ENCODE measurements around the gene NTF3.

Gene NTF3

DNA sequence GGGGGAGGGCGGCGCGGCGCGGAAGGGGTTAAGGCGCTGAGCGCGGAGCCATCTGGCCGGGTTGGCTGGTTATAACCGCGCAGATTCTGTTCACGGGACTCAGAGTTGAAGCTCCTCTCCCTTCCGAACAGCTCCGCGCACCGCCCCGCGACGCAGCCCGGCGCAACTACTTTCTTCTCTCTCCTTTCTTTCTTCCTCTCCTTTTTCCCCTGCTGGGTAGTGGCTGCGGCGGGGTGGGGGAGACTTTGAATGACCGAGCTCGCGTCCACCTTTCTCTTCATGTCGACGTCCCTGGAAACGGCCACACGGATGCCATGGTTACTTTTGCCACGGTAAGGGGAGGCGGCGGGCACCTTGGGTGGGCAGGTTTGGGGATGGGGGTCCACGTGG is at the start of gene NTF3:
Gene NTF3, plus strand, starts transcription at position 98 of the 390 bp plus-strand sequence. Its CDS starts 217 bp downstream, at position 315.
- no peak for DNase-seq

DNA sequence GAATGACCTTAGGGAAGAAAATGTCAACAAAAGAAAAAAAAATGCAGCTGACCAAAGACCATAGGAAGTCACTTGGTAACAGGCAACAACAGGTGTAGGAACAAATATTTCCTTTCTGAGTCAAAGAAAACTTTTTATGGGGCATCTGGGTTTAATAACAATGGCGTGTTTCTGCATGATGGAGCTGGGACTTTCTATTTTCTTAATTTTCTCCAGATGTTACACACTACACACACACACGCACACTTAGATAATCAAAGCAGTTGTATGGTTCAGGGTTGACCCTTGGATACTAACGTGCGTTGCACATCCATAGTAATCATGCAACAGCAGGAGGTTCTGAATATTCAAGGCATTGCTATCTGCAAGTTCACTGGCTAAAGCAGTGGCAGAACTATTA is 47.9 kb upstream of the NTF3 start:
- no peak for DNase-seq

DNA sequence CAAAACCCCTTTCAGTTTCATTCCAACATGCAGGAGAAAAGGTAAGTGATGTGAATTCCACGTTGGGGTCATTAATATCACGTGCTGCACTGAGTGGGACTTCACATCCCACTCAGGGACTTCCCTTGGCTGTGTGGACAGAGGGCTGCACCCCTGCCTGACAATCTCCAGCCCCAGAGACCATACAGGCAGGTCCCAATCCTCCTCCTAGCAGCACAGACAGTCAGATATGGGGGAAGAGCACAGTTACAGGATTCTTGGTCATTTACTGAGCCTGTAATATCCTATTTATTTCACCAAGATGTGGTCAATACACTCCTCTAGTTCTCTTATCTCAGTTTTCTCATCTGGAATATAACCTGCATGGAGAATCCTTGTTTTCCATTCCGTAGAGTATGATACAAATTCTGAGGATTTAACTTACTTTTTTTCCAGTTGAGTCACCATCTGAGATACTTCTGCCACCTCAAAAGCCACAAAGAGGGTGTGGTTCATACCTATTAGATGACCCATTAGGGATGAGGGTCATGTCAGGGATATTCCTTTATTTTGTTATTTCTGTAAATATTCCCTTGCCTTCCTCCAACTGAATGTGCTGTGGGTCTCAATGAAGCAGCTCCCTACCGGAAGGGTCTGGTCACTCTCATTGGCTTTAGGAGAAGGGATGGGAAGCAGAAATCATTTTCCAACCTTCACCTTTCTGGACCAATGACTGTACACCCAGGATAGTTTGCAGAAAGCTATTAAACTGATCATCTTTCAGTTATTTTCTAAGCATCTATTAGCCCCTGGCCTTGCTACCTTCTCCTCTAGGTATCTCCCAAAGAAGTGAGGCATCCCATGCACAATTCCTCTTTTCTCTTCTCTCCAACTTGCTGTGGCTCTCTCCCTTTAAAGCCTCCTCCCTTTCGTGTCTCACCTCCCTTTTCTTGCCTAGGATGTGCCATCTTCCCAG is 43.0 kb upstream of the NTF3 start:
- no peak for DNase-seq

DNA sequence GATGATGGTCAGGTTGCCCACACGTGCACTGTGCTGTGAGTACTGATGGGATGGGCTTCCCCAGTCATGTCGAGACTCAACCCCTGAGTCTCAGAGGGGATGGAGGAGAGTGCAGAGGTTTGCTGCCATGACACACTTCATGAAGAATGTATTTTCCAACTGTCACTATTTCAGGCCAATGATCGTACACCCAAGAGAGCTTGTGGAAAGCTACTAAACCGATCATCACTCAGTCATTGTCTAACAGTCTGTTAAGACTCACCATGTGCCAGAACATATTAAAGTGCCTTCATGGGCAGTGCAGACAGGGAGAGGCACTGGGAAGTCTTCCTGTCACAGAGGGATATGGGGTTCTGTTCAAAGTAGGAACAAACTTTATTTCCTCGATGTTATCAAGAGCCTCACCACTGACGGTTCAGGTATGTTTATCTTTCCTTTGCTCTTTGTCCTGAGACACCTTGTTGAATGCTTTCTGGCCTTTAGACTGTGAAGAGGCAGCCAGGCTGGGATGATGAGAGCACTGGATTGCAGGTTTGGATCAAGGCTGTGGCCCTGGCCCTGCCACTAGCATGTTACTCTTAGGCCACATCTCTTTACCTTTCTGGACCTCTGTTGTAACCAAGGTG is 41.6 kb upstream of the NTF3 start:
- DNase-seq = no peak

DNA sequence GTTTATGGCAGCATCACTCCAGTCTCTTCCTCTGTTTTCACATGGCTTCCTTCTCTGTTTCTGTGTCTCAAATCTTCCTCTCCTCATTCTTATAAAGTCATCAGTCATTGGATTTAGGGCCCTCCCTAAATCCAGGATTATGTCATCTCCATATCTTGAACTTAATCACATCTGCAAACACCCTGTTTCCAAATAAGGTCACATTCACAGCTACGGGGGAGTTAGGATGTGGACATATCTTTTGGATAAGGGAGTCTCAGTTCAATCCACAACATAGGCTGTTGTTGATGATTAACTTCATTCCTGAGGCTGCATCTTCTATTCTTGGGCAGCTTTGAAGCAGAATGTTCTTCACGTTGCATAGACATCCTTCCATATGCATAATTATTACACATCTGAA is 40.3 kb upstream of the NTF3 start:
- peak; percentile 1 for DNase-seq

DNA sequence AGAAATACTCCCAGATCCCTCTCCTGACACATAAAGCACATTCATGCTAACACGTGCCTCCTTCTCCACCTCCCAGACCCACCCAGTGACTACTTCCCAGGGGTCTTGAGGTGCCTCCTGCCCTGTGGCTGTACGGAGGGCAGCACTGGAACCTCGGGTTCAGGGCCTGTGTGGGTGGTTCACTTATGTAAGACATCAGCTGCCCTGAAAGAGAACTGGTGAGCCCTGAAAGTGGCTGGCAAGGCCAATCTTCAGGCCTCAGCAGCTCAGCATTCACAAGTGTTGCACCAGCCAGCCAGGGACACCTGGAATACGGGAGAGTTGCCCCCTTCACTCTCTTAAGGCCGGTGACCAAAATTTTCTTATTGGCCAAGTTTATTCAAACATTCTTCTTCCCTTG is 38.9 kb upstream of the NTF3 start:
- DNase-seq = no peak

DNA sequence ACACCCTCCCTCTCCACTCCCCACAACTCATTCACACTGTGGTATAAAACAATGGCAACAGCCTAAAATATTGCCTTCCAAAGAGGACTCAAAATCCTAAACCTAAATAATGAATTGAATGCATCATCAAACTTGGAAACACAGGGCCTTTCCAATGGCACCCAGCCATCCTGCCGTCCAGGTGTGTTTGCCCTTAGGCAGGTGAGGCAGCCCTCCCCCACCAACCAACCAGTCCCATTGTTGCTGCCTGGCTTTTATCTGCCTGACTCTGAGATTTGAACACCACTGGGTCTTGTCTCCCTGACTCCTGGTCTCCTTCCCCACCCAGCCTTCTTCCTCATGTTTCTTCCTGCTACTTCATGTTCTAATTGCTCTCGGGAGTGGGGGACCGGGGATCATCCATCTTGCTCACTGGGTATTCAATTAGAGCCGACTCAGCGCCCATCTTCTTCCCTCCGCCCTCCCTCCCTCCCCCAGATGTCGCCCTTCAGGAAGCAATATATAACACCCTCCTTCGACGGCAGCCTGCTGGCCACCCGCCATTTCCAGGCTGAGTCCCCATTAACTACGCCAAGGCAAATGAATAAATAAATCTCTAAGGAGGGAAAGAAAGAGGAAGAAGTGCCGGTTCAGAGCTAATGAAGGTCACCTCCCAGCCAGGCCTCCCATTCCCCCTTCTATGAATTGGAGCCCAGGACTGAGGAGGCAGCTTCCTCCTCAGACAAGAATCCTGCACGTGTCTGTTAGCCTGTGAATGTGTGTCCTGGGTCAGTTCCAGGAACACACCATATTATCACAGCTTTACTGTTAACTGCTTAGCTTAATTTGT is 36.3 kb upstream of the NTF3 start:
- no peak for DNase-seq

DNA sequence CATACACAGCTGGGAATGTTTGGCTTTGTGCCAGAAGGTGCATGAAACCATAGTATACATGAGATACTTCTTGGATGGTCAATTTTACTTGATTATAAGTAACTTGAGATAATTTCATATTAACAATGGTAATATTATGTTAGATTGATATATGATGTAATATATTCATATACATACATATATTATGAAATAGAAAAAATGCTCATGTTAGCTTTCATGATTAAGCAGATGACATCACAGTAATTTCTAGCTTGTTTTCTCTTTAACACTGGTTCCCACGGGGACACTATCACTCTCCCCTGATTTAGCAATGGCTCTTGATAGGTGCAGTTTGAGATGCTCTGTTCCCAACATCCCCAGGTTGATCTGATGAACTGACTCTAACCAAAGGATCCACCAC is 35.4 kb upstream of the NTF3 start:
- DNase-seq = no peak

DNA sequence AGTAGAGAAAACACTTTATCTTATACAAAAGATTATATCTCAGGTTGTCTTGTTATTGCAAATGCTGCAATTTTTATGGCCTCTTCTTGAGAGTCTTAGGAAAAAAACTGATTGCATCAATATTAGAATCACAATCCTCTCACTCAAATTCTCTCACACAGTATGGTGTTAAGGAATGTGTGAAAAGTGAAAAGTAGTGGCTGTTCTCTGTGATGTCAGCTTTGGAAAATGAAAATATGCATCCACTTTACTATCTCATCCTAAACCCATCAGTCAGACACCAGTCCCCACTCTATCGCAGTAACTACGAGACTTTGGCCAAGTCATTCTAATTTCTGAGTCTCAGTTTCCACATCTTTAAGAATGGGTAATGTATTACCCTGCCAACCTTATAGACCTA is 32.6 kb upstream of the NTF3 start:
- DNase-seq = no peak

DNA sequence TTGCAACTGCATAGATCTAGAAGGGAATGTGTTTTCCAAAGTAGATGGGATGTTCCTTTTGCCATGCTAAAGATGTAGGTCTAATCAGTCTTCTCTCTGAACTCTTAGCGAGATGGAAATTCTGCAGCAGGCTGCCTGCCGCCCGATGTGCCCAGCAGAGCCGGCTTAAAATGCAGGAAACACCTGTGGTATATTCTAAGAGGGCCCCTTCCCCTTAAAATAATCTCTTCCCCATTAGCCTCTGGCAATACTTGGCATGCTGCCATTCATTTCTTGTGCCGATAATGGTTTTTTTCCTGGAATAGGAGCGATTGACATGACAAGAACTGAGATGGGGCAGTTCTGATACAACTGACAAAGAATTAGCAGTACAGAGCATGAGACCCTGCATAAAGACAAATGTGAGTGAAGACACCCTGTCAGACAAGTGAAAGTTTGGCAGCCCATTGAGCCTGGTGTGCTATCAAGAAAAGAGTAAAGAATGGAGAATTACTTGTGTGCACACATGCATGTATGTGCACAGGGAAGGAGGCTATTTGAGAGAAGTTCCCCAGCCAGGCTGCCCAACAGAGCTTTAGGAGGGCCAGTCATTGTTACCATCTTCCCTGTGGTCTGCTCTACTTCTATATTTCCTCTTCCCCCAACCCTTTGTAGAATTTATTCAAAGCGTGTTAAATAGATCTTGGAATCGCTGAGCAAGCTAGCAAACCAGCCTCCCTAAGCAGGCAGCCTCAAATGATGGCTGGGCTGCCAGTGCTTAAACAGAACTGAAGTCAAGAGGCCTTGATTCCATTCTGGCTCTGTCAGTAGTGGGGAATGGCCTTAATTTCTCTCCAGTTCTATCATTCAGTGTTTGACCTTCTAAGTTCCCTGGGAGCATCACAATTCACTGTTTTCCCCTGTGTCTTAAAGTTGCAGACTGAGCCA is 29.6 kb upstream of the NTF3 start:
- no peak for DNase-seq

DNA sequence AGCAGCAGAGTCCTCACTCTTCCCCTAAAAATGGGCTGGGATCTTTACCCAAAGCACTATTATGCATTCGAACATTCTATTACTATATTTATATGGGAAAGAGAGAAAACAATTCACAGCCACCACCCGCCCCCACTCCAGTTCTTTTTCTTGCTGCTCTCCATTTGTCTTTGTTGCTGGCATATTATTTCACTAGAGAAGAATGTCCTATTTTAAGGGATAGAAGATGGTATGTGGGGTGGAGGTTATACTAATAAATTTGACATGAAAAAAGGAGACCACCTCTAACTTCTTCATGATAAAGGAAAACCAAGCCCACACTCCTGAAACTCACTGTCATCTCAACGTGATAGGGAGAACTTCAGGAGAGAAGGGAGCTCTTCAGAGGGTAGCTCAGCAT is 28.5 kb upstream of the NTF3 start:
- DNase-seq = no peak

DNA sequence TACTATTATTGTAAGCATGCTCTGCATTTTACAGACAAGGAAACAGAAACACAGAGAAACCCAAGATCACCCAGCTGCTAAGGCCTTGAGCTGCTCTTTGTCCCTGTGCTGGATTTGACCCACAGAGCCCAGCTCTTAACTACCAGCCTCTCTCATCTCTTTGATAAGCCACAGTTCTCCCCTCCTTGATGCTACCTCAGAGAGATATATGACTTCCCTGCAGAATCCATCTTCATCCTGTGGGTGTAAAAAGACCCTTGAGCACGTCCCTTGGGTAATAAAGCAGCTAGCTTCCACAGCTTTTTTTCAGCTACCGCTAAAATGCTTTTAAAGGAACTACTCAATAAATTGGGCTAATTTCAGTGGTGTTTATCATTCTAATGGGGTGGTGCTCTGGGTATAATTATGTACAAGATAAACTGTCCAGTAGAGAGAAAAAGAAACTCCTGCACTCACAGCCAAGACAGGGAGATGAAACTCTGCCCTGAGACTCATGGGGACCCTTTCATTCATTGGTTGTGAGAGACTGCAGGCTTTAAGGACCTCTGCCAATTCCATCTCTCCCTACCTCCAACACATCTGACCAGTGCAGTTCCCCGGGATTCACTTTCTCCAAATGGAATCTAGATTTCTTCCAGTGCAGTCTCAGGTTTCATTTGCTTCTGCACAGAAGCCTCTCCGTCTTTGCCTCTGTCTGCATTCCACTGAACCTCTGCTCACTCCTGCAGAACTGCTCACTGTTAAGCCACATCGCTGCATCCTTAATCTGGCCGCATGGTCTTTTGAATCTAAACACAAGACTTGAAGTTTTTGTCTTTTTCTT is 24.7 kb upstream of the NTF3 start:
- no peak for DNase-seq

DNA sequence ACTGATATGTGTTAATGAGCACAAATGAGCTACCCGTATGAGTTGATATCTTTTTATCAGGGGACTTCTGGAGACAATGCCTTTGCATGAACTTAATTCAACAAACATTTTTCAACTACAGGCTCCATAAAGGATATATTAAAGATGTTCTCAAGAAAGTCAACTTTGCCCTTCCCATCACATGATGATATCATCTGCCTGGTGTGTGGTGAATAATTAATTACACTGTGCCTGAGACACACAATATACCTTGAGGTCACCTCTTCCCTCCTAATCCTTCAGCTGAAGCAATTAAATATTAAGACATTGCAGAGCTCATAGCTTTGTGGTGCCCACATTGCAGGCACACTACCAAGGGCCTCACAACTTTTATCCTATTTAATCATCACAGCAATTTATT is 22.3 kb upstream of the NTF3 start:
- no peak for DNase-seq

DNA sequence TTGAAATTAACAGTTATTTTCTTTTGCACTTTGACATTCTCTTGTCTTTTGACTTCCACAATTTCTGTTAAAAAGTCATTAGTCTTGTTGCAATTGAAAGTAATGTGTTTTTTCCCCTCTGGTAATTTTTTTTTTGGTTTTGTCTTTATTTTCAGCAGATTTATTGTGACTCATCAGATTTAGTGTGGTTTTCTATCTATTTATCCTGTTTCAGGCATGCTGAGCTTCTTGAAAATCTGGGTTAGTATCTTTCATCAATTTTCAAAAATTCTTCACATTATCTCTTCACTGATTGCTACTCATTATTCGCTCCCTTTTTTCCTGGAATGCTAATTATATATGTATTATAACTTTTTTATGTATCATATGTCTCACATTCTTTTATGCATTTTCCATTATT is 15.3 kb upstream of the NTF3 start:
- DNase-seq = no peak

DNA sequence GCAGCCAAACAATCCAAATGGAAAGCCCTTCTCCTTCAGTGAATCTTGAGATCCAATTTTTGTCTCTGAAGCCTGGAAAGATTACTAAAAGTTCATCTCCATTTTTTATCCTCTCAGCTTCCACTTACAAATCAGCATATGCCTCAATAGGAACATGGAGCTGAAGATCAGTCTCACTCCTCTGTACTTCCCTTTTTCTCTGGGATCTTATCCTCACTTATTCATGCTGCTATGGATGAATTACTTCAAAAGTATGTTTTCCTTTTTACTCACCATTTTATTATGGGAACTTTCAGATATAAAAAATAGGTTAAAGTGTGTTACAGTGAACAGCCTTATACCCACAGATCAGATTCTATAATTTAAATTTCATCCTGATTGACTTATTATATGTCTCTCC is 14.4 kb upstream of the NTF3 start:
- DNase-seq = no peak

DNA sequence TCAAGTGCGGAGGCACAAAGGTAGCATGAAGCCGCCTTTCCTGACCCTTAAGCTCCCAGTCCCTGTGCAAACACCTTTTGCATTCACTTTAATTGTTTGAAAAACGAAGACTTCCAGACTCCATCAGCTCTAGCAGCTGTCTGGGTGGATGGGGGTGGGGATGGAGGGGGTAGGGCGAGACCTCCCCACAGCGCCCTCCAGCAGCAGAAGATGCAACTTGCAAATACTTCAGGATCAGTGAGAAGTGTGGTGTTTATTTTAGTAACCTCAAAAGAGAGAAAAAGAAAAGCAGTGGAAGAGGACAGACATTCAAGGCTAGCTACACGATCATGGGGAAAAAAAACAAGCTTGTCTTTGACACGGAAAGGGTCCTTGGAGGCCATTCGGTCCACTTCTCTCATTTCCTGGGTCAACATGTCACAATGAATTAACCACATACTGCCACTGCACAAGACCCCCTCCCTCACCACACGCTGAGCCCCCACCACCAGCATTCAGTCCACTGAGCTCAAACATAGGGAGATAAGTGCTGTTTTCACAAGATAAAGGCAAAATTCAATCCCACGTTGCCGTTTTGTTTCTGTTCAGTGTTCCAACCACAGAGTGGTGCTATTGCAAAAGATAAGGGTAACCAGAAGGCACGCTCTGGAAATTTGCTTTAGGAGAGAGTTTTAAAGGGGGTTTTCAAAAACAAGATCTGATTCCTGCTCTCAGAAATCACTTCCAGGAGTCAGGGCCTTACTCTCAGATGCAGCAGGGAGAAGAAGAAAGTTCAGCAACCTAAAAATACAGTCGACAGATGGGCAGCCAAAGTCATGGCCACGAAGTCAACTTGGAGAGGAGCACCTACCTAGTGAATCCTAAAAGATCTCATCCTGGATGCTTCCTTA is 3.3 kb upstream of the NTF3 start:
- DNase-seq = peak; percentile 52

DNA sequence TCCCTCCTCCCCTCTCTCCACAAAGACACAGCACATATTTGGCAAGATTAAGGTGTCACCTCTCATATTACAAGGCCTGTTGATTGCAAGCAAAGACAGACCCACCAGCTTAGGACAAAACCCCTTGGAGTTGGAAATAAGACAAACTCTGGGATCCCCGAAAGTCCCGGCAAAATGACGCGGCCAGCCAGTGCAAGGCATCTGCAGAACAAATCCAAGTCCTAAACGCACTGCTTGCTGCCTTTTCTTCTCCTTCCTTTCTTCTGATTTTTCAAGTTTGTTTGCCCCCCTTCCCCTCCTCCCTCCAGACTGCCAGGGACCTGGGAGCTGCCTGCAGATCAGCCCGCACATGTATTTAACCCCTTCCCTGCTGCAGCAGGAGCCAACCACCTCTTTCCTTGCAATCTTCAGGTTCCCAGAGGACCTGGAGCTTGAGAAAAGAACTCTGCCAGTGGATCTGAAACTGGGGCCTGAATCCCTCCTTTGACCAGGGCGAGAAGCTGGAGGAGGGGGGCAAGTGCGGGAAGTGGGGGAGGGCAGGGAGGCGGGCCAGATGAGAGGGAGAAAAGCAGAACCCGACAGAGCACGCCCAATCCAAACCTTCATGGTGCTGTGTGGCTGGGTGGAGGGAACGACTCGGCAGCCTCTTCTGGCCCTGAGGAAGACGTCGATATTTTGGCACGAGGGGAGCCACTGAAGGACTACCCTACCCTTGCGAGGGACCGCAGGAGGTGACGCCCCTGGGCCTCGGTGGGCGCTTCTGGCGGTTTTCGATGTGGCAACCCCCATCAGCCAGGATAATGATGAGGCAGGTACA is 2.0 kb upstream of the NTF3 start:
- no peak for DNase-seq

DNA sequence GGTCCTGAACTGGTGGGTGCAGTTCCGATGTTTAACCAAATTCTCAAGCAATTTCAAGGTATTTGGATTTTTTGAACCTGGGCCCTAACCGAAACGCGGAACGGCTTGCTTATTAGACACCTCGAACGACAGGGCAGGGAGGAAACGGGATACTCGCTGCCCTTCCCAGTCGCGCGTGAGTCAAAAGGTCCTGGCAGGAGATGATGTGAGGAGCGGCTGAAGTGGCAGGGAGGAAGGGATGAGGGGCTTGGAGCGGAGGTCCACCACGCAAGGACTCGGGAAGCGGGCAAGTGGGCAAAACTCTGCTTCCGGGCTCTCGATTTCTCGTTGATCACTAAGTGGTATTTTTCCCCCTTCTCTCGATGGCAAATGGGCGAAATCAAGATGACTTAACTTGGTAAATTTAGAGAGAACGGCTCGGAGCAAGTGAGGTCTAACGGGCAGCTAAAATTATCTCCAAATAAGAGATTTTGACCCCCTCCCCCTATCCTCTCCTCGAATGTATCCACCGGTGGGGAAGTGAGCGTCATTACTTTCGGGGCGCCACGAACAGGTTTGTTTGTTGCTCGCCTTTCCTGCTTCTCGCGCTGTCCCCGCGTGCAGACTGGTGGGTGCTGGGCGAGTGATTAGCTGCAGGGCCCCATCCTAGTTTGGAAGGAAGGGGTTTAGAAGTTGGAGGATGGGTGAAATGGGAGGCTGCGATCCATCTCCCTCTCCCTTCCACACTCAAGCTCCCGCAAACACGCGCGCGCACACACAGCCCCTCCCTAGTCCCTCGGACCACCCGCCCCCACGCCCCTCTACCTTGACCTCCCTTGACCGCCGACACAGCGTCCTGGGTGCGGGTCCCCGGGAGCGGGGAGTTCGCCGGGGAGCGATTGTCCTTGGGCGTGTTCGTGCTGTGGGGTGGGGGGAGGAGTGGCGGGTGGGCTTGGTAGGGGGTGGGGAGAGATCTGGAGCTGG is 986 bp upstream of the NTF3 start:
- no peak for DNase-seq

Measured in OCI-M1 (cell line).